ENCODE measurements around the gene NOC4L. TPM values are rescaled to one million over a fixed set of nuclear protein-coding genes. Genes with fewer than 3 reads are reported as not detected.
A peak's percentile ranks its signal among the peaks of the same experiment; 100 is the strongest.

The NOC4L gene
- total RNA-seq, 1 donor from 2014 or later, result 15.8 TPM

DNA sequence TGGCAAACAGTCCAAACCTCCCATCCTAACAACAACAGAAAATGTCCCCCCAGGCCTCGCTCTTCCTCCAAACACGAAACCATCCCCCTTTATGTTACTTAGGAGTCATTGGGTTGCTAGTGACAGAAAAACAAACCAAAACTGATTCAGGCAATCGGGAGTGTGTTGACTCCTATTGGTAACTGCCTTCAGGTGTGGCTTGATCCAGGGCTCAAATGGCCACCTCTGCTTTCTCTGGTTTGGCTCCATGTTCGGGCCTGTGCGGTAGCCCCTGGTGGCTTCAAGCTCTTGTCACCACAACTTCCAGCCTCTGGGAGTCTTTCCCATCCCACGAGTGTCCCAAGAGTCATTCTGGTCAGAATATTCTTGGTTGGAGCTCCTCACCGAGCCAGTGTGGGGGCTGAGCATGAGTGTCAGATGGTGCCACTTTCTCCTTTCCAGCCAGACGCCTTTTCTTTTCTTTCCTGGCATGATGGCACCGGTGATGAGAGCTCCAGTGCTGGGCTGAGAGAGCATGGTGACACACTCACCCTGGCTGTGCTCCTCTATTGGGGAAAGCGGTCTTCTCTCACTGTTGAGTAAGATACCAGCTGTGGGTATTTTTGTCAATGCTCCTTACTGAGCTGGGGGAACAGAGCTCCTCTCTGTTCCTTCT, 38.6 kb downstream of the NOC4L start:
- H3K9me3 ChIP-seq, result no peaks in the 10 kb centered on the region
- H3K36me3 ChIP-seq, result no peaks in the 10 kb centered on the region
- no peak for ATAC-seq

DNA sequence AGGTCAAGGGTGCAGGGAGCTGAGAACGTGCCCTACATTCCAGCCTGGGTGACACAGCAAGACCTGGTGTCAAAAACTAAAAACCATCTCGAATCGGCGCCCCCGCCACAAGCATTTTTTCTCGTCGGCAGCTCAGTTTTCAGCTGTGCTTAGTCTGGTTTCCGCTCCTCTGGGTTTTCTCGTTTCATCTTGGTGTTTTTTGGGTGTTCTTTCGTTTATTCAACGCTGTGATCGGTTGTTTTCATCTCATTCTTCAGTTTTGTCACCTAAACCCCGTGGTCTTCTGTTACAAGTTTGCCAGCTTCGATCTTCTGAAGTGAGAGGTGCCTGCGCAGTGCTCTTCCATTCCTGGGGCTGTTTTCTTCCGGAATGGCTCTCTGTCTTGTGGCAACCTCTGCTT, 41.4 kb downstream of the NOC4L start:
- peaks cover 9% of the 10 kb centered on the region for H3K4me1 ChIP-seq
- H3K4me3 ChIP-seq, result peak overlapping the region; percentile 37
- H3K27me3 ChIP-seq (ENCODE audit: low read depth), result peaks cover 4% of the 10 kb centered on the region
- no peaks in the 10 kb centered on the region for H3K36me3 ChIP-seq
- intact Hi-C loops (cut with DNase I), result no loop called here
- no peak overlapping the region for H3K27ac ChIP-seq
- H3K9me3 ChIP-seq, result no peaks in the 10 kb centered on the region
- no peak for DNase-seq
- ATAC-seq, result no peak
- TF ChIP-seq, protein P1, sequence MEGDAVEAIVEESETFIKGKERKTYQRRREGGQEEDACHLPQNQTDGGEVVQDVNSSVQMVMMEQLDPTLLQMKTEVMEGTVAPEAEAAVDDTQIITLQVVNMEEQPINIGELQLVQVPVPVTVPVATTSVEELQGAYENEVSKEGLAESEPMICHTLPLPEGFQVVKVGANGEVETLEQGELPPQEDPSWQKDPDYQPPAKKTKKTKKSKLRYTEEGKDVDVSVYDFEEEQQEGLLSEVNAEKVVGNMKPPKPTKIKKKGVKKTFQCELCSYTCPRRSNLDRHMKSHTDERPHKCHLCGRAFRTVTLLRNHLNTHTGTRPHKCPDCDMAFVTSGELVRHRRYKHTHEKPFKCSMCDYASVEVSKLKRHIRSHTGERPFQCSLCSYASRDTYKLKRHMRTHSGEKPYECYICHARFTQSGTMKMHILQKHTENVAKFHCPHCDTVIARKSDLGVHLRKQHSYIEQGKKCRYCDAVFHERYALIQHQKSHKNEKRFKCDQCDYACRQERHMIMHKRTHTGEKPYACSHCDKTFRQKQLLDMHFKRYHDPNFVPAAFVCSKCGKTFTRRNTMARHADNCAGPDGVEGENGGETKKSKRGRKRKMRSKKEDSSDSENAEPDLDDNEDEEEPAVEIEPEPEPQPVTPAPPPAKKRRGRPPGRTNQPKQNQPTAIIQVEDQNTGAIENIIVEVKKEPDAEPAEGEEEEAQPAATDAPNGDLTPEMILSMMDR (IDR thresholded peaks at IDR 0.05), result no peak

More for the DNA sequence above, 38.6 kb downstream of the NOC4L start:
- Histone ChIP-seq H3K27me3 (ENCODE audit: low read depth) (peaks cover 14% of the 10 kb centered on the region), H3K27ac (no peak overlapping the region), H3K4me1 (no peaks in the 10 kb centered on the region), H3K4me3 (no peak overlapping the region)
- no peak for DNase-seq
- TF ChIP-seq, protein P1 (IDR thresholded peaks at IDR 0.05), result no peak
- intact Hi-C loops (cut with DNase I), result no loop called here

DNA sequence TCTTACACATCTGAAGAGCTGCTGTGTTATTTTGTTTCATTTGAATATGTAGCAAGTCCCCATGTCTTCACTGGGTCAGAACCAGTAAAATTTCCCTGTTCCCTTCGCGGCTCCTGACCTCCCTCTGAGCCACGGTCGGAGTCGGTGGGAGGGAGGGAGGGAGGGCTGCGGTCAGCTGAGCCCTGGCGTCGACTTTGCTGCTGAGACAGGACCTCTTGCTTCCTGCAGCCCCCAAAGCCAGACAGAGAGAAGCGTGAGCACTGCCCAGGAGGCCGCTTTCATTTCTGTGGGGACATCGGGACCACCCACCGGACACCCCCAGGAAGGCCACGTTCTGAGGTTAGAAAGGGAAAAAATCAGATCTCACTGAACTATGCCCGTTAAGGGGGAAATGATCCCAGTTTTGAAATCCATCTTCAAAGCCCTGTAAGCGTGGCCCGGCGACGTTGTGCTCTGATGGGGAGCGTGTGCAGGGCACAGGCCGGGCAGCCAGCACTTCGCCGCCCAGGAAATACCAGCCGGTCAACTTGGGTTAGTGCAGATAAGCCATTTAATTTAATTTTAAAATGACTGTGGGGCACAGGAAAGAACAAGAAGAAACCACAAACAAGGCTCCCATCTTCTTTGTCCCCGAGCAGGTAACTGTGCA, 42.1 kb downstream of the NOC4L start:
- Histone ChIP-seq H3K27ac (no peak overlapping the region), H3K9me3 (no peaks in the 10 kb centered on the region), H3K27me3 (ENCODE audit: low read depth) (peaks cover 4% of the 10 kb centered on the region), H3K36me3 (no peaks in the 10 kb centered on the region), H3K4me1 (peaks cover 10% of the 10 kb centered on the region), H3K4me3 (peak overlapping the region; percentile 37)
- intact Hi-C loops (cut with DNase I), result no loop called here
- ATAC-seq (no peak), DNase-seq (no peak)
- TF ChIP-seq, protein P1 (IDR thresholded peaks at IDR 0.05), result no peak

DNA sequence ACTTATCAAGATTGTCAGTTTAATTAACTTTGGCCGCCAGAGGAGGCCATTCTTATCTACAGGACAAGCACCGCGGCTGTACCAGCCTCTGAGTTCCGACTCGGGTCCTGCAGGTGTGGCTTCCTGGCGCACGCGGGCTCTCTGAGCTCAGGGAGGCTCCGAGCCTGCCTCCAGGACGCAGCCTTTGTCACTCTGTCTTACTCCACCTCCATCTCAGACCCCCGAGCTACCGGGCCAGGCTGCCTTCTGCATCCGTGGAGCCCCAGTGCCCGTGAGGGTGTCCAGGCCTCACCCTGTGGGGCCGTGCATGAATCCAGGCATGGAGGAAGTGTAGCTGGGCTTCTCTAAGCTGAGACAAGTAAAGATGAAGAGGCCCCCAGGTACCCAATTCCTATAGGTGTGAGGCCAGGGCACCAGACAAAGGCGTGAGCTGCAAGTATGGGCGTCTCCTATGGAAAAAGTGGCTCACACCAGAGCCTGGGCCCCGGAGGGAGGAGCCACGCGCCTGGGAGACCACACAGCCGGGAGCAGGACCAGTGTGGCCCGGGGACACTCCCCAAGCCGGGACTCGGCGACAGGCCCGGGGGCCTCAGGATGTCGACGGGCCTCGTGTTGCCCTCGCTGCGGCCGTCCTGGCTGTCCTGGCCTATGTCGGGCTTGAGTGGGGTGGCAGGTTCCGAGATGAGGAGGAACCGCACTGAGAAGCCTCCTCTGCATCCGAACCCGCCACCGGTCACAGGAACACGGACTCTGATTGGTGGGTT, 42.8 kb downstream of the NOC4L start:
- intact Hi-C loops (cut with DNase I), result no loop called here
- no peaks in the 10 kb centered on the region for H3K36me3 ChIP-seq
- no peak for DNase-seq
- peaks cover 4% of the 10 kb centered on the region for H3K27me3 ChIP-seq (ENCODE audit: low read depth)
- no peak for ATAC-seq
- peaks cover 10% of the 10 kb centered on the region for H3K4me1 ChIP-seq
- H3K27ac ChIP-seq, result no peak overlapping the region
- peak overlapping the region; percentile 37 for H3K4me3 ChIP-seq
- TF ChIP-seq, protein P1 (IDR thresholded peaks at IDR 0.05), result no peak
- H3K9me3 ChIP-seq, result no peaks in the 10 kb centered on the region

DNA sequence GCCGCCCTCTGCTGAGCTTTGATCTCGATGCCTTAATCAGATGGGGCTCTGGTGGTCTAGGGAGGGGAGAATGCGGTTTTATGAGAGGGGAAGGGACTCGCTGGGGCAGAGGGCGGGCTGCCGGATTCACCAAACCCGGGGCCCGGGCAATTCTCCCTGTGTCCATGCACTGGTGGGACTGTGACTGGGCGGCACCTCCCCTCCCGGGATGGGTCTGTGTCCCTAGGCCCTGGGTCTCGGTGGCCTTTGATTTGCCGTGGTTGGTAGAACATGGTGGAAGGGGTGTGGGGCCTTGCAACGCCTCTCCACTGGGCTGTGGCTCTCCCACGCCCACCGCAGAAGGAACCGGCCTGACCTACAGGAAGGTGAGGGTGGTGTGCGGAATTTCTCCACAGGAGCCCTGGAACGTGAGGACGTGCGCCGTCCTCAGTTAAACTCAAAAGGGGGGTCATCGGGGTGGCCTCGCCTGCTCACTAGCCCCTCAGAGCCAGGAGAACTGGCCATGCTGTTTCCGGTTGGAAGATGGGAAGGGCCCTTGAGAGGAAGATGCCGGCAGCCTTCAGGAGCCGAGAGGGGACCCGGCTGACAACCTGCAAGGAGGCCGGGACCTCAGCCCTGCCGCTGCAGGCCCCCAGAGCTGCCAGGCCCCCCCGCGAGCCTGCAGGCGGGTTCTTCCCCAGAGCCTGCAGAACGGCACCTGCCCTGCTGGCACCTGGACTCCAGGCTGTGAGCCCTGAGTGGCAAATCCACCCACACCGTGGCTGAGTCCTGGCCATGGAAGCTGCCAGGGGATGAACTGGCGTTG, 43.6 kb downstream of the NOC4L start:
- intact Hi-C loops (cut with DNase I), result no loop called here
- Histone ChIP-seq H3K27ac (no peak overlapping the region), H3K36me3 (no peaks in the 10 kb centered on the region), H3K4me3 (no peak overlapping the region), H3K9me3 (no peaks in the 10 kb centered on the region), H3K4me1 (peaks cover 10% of the 10 kb centered on the region), H3K27me3 (ENCODE audit: low read depth) (peaks cover 4% of the 10 kb centered on the region)
- DNase-seq (no peak), ATAC-seq (no peak)
- TF ChIP-seq, protein P1 (IDR thresholded peaks at IDR 0.05), result no peak
